OCI-LY3 (cell line): ENCODE measurements around the gene PLB1.

Experiments
- H2AFZ ChIP-seq: fragments of 200-600, 300-600 bp; shearing (Covaris generic); 2 replicates; pipeline ENCODE4 v1.6.0; 2014; ENCODE audit warnings: antibody characterized with exemption, low read depth, low read length
- H3K27ac ChIP-seq: fragments of 200-600, 300-600 bp; sonication (generic); 2 replicates; pipeline ENCODE4 v1.5.1; 2014; ENCODE audit warnings: mild to moderate bottlenecking, low read length, moderate library complexity, mixed read lengths
- H3K27me3 ChIP-seq: fragments of 200-600, 300-600 bp; sonication (generic); 2 replicates; pipeline ENCODE4 v1.6.1; 2014; ENCODE audit warnings: low read depth, low read length, mixed read lengths
- H3K36me3 ChIP-seq: fragments of 200-600, 300-600 bp; sonication (generic); replicated peaks from 2 replicates; pipeline ENCODE3; 2014; ENCODE audit warnings: low read depth, low read length, mixed read lengths
- H3K4me1 ChIP-seq: fragments of 300-600, 200-600 bp; sonication (generic); 2 replicates; pipeline ENCODE4 v1.6.1; 2014; ENCODE audit warnings: low read length, mixed read lengths
- H3K4me2 ChIP-seq: fragments of 200-600, 300-600 bp; sonication (generic); 2 replicates; pipeline ENCODE4 v1.6.1; 2014; ENCODE audit warnings: low read length, mixed read lengths
- H3K4me3 ChIP-seq: fragments of 300-600, 200-600 bp; sonication (generic); 2 replicates; pipeline ENCODE4 v1.5.1; 2014; ENCODE audit warnings: antibody characterized with exemption, mild to moderate bottlenecking, low read length, moderate library complexity
- H3K79me2 ChIP-seq: fragments of 300-600, 200-600 bp; shearing (Covaris generic); 2 replicates; pipeline ENCODE4 v1.6.1; 2014; ENCODE audit warnings: mild to moderate bottlenecking, low read length, mixed read lengths
- H3K9ac ChIP-seq: fragments of 300-600, 200-600 bp; shearing (Covaris generic); 2 replicates; pipeline ENCODE4 v1.6.0; 2014; ENCODE audit warnings: mild to moderate bottlenecking, low read length, moderate library complexity
- H3K9me3 ChIP-seq: fragments of 200-600, 300-600 bp; shearing (Covaris generic); 2 replicates; pipeline ENCODE4 v1.6.1; 2014; ENCODE audit warnings: low read length, mixed read lengths; ENCODE audit not compliant: insufficient read depth
- H4K20me1 ChIP-seq: fragments of 200-600, 300-600 bp; sonication (generic); 2 replicates; pipeline ENCODE4 v1.6.1; 2016; ENCODE audit warnings: low read length, mixed read lengths; ENCODE audit not compliant: insufficient read depth
- EZH2phosphoT487 ChIP-seq: fragments of 200-600 bp; shearing (Covaris generic); IDR thresholded peaks from 2 replicates; pipeline ENCODE4 v1.6.1; 2018; ENCODE audit warnings: antibody characterized with exemption, mixed run types, low read depth
- TF ChIP-seq, protein P1 (sequence below): fragments of 200-600, 300-600 bp; sonication (generic); IDR thresholded peaks from 2 replicates; pipeline ENCODE4 v1.5.1; 2014; ENCODE audit warnings: antibody characterized with exemption, low read length, low read depth

Gene PLB1

DNA sequence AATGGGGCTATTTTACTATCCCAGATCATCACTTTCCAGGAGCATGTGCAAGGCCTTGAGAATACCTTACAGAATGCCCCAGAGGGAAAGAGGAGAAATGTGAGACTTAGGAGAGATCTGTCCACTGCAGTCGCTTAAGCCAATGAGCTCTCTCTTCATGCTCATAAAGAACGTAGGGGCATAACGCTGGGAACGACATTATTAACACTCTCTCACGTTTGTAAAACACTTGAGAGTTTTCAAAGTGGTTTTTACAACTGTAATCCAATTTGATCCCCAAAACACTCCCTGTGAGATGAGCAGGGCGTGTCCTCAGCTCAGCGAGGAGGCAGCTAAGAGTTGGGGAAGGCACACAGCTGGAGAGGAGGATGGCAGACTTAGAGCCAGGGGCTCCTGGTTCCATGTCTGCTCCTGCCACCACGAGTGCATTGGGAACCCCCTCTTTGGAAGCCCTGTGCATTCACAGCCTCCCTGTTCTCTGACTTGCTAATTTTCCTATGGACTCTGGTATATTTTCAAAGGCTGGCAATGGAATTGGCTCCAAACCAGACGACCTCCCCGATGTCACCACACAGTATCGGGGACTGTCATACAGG lies 97.4 kb downstream of the PLB1 start:
- H3K36me3 ChIP-seq: no peaks in the 10 kb centered on the region
- peaks cover 18% of the 10 kb centered on the region for H3K4me1 ChIP-seq
- no peak overlapping the region for H3K9ac ChIP-seq
- no peak overlapping the region for H3K4me3 ChIP-seq
- H3K4me2 ChIP-seq: no peak overlapping the region
- no peak for TF ChIP-seq EZH2phosphoT487
- H3K27ac ChIP-seq: no peak overlapping the region
- no peaks in the 10 kb centered on the region for H3K9me3 ChIP-seq
- no peak overlapping the region for H2AFZ ChIP-seq
- no peaks in the 10 kb centered on the region for H3K79me2 ChIP-seq
- 0 out of 2 replicates have a peak, but pooled peaks cover 3% of the 10 kb centered on the region for H3K27me3 ChIP-seq
- H4K20me1 ChIP-seq: no peaks in the 10 kb centered on the region

DNA sequence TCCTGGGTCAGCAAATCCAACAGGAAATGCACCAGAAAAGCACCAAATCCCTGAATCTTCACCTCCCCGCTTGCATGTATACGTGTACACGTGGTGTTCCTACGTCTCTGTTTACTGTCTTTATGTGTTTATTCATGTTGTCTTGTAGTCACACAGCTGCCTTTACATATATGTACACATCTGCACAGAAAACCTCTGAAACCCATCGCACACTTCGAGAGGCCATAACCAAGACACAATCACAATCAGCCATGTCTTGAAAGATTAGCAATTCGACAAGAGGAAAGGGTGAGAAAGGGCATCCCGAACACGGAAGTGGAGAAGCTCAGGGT lies 98.1 kb downstream of the PLB1 start:
- Histone ChIP-seq H3K27ac (no peak overlapping the region), H3K79me2 (no peaks in the 10 kb centered on the region), H3K36me3 (no peaks in the 10 kb centered on the region), H3K27me3 (0 out of 2 replicates have a peak, but pooled peaks cover 3% of the 10 kb centered on the region), H2AFZ (peak overlapping the region; percentile 85; the same call in 1 of the 2 replicates), H3K4me2 (peak overlapping the region; percentile 86), H3K9ac (peak overlapping the region; percentile 58), H3K4me1 (peaks cover 18% of the 10 kb centered on the region), H4K20me1 (no peaks in the 10 kb centered on the region), H3K9me3 (no peaks in the 10 kb centered on the region), H3K4me3 (peak overlapping the region; percentile 69)
- TF ChIP-seq, protein P1, sequence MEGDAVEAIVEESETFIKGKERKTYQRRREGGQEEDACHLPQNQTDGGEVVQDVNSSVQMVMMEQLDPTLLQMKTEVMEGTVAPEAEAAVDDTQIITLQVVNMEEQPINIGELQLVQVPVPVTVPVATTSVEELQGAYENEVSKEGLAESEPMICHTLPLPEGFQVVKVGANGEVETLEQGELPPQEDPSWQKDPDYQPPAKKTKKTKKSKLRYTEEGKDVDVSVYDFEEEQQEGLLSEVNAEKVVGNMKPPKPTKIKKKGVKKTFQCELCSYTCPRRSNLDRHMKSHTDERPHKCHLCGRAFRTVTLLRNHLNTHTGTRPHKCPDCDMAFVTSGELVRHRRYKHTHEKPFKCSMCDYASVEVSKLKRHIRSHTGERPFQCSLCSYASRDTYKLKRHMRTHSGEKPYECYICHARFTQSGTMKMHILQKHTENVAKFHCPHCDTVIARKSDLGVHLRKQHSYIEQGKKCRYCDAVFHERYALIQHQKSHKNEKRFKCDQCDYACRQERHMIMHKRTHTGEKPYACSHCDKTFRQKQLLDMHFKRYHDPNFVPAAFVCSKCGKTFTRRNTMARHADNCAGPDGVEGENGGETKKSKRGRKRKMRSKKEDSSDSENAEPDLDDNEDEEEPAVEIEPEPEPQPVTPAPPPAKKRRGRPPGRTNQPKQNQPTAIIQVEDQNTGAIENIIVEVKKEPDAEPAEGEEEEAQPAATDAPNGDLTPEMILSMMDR: no peak

DNA sequence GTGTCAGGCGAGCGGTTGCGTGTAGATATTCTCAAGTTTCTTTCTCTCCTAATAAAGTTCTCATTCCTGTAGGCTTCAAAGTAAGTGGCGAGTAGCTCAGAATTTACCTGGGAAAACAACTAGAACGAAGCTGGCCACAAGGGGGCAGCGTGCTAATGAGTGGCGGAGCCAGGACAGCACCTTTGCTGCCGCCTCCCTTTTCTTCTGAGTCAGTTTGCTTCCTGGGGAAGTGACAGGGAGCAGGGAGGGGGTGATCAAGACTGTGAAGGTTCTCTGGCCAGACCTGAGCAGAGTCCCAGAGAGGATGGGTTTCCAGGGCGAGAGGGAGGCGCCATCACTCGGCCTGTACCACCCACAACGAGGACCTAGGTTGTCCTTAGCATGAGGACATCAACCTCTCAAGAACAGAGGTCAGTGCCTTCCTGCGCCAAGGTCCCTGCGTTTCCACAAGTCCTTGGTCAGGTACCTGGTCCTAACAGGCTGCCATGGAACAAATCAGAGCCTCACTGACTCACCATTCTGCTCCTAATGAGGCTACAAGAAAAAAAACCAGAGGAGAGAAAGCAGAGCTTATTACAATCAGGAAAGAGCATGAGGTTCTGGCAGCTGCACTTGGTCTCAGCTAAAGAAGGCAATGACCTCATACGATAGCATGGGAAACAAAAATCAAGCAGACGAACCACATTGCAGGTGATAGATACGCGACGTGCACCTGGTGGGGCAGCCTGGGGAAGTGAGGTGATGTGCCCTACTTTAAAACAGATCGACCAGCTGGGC lies 98.7 kb downstream of the PLB1 start:
- Histone ChIP-seq H4K20me1 (no peaks in the 10 kb centered on the region), H2AFZ (peak overlapping the region; percentile 88), H3K4me1 (peaks cover 18% of the 10 kb centered on the region), H3K27ac (peak overlapping the region; percentile 48), H3K27me3 (0 out of 2 replicates have a peak, but pooled peaks cover 3% of the 10 kb centered on the region), H3K4me3 (peak overlapping the region; percentile 69), H3K9me3 (no peaks in the 10 kb centered on the region), H3K4me2 (peak overlapping the region; percentile 86), H3K79me2 (no peaks in the 10 kb centered on the region), H3K36me3 (no peaks in the 10 kb centered on the region), H3K9ac (peak overlapping the region; percentile 58)
- TF ChIP-seq, protein P1: peak; percentile 88
- no peak for TF ChIP-seq EZH2phosphoT487

DNA sequence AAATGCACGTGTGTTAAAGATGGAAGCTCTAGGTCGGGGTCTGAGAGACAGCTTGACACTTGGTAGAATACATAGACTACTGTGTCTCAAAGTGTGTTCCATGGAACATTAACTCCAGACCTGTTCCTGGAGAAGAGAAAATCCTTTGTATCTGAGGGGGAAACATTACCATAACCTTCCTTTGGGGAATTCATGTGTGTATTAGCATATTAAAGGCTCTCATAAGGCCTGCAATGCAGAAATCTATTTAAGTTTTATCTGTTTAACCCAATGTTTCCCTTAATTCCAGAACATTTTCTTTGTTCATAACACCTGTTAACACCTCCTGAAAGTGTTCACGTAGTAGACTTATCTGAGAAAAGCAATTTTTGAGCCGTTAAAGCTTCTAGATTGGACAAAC lies 99.5 kb downstream of the PLB1 start:
- TF ChIP-seq, protein P1: no peak
- no peak for TF ChIP-seq EZH2phosphoT487
- Histone ChIP-seq H4K20me1 (no peaks in the 10 kb centered on the region), H3K9me3 (no peaks in the 10 kb centered on the region), H3K4me3 (peak overlapping the region; percentile 69; the same call in 1 of the 2 replicates), H3K9ac (no peak overlapping the region), H3K27me3 (0 out of 2 replicates have a peak, but pooled peaks cover 3% of the 10 kb centered on the region), H3K4me2 (peak overlapping the region; percentile 86), H3K36me3 (no peaks in the 10 kb centered on the region), H2AFZ (peak overlapping the region; percentile 88; the same call in 1 of the 2 replicates), H3K4me1 (peaks cover 18% of the 10 kb centered on the region), H3K27ac (no peak overlapping the region), H3K79me2 (no peaks in the 10 kb centered on the region)
